Neural progenitor cell (in vitro differentiated cells): ENCODE data around the gene KAZN. TPM values are rescaled to one million over a fixed set of nuclear protein-coding genes. Genes with fewer than 3 reads are reported as not detected.

Source experiments
- DNase-seq: peaks from one replicate; pipeline ENCODE4 v3.0.0-alpha.2; 2016; ENCODE audit warnings: low spot score
- H2AFZ ChIP-seq: fragments of 200-600 bp; sonication (generic); replicated peaks from 2 replicates; pipeline ENCODE4 v1.6.1; 2016; ENCODE audit warnings: antibody characterized with exemption
- H3F3A ChIP-seq: fragments of 200-600 bp; sonication (generic); 2 replicates; pipeline ENCODE4 v1.6.1; 2016; ENCODE audit warnings: antibody characterized with exemption, low read depth
- H3K27ac ChIP-seq: fragments of 200-600 bp; sonication (generic); 2 replicates; pipeline ENCODE4 v1.5.1; 2016; ENCODE audit warnings: mild to moderate bottlenecking
- H3K27me3 ChIP-seq: fragments of 200-600 bp; sonication (generic); 2 replicates; pipeline ENCODE4 v1.6.1; 2016; ENCODE audit warnings: mild to moderate bottlenecking, moderate library complexity
- H3K36me3 ChIP-seq: fragments of 200-600 bp; sonication (generic); 2 replicates; pipeline ENCODE4 v1.5.1; 2016
- H3K4me1 ChIP-seq: fragments of 200-600 bp; sonication (generic); 2 replicates; pipeline ENCODE4 v1.6.1; 2016; ENCODE audit warnings: mixed run types
- H3K4me2 ChIP-seq: fragments of 200-600 bp; sonication (generic); 2 replicates; pipeline ENCODE4 v1.6.1; 2016
- H3K4me3 ChIP-seq: fragments of 200-600 bp; sonication (generic); 2 replicates; pipeline ENCODE4 v1.5.1; 2016
- H3K79me2 ChIP-seq: fragments of 200-600 bp; sonication (generic); 2 replicates; pipeline ENCODE4 v1.6.1; 2016; ENCODE audit warnings: low read depth
- H3K9ac ChIP-seq: fragments of 200-600 bp; sonication (generic); 2 replicates; pipeline ENCODE4 v1.6.1; 2016
- H3K9me3 ChIP-seq: fragments of 200-600 bp; sonication (generic); 2 replicates; pipeline ENCODE4 v1.5.1; 2016; ENCODE audit warnings: low read depth
- H4K20me1 ChIP-seq: fragments of 200-600 bp; sonication (generic); 2 replicates; pipeline ENCODE4 v1.6.1; 2016; ENCODE audit warnings: low read depth
- H3K27ac Mint-ChIP-seq: 3 replicates; pipeline ENCODE4 v1.8.0; 2021; ENCODE audit warnings: mixed read lengths
- H3K27me3 Mint-ChIP-seq: 2 replicates; pipeline ENCODE4 v1.8.0; 2022; ENCODE audit warnings: low read depth, mild to moderate bottlenecking, inconsistent platforms, moderate library complexity, mixed read lengths; ENCODE audit not compliant: insufficient read depth
- H3K36me3 Mint-ChIP-seq: 3 replicates; pipeline ENCODE4 v1.8.0; 2021; ENCODE audit warnings: mixed read lengths
- H3K4me1 Mint-ChIP-seq: 3 replicates; pipeline ENCODE4 v1.8.0; 2021; ENCODE audit warnings: mixed read lengths
- H3K4me3 Mint-ChIP-seq: 3 replicates; pipeline ENCODE4 v1.8.0; 2021; ENCODE audit warnings: mild to moderate bottlenecking, moderate library complexity, mixed read lengths
- H3K9me3 Mint-ChIP-seq: 3 replicates; pipeline ENCODE4 v1.8.0; 2020; ENCODE audit warnings: mixed read lengths
- EZH2 ChIP-seq: fragments of 200-600 bp; sonication (generic); IDR thresholded peaks from 2 replicates; pipeline ENCODE4 v1.6.1; 2017; ENCODE audit warnings: antibody characterized with exemption, mild to moderate bottlenecking, moderate library complexity
- EZH2phosphoT487 ChIP-seq: fragments of 200-600 bp; sonication (generic); IDR thresholded peaks from 2 replicates; pipeline ENCODE4 v1.6.1; 2017; ENCODE audit warnings: antibody characterized with exemption
- total RNA-seq: library from RNA; depleted of rRNA; stranded (reverse); fragments of >200 nt; gene quantifications from 2 replicates; pipeline ENCODE4 v1.2.3, GENCODE V29; 2015; ENCODE audit warnings: low replicate concordance
- TF ChIP-seq, protein P1 (sequence below): fragments of 200-600 bp; sonication (generic); IDR thresholded peaks from 2 replicates; pipeline ENCODE4 v1.5.1; 2017; ENCODE audit warnings: antibody characterized with exemption, mild to moderate bottlenecking

The KAZN gene
- total RNA-seq, 1 donor from 2014 or later = 6.1 TPM

- H3K27ac Mint-ChIP-seq = no peak overlapping the region
- H3K4me2 ChIP-seq = no peak overlapping the region
- H3K4me3 Mint-ChIP-seq = no peak overlapping the region
- no peak overlapping the region for H3K27ac ChIP-seq
- no peak for DNase-seq
- H3K9me3 ChIP-seq = no peaks in the 10 kb centered on the region
- TF ChIP-seq EZH2 (no peak), EZH2phosphoT487 (no peak)
- TF ChIP-seq, protein P1, sequence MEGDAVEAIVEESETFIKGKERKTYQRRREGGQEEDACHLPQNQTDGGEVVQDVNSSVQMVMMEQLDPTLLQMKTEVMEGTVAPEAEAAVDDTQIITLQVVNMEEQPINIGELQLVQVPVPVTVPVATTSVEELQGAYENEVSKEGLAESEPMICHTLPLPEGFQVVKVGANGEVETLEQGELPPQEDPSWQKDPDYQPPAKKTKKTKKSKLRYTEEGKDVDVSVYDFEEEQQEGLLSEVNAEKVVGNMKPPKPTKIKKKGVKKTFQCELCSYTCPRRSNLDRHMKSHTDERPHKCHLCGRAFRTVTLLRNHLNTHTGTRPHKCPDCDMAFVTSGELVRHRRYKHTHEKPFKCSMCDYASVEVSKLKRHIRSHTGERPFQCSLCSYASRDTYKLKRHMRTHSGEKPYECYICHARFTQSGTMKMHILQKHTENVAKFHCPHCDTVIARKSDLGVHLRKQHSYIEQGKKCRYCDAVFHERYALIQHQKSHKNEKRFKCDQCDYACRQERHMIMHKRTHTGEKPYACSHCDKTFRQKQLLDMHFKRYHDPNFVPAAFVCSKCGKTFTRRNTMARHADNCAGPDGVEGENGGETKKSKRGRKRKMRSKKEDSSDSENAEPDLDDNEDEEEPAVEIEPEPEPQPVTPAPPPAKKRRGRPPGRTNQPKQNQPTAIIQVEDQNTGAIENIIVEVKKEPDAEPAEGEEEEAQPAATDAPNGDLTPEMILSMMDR = no peak
- H3K4me1 ChIP-seq = no peaks in the 10 kb centered on the region
- H4K20me1 ChIP-seq = no peaks in the 10 kb centered on the region
- peaks cover 7% of the 10 kb centered on the region for H3K36me3 Mint-ChIP-seq
- H3K36me3 ChIP-seq = no peaks in the 10 kb centered on the region
- no peak overlapping the region for H3K9ac ChIP-seq
- H3K9me3 Mint-ChIP-seq = peaks cover 9% of the 10 kb centered on the region
- H2AFZ ChIP-seq = no peak overlapping the region
- no peaks in the 10 kb centered on the region for H3F3A ChIP-seq
- H3K4me1 Mint-ChIP-seq = peaks cover 19% of the 10 kb centered on the region
- H3K27me3 ChIP-seq = peaks cover 16% of the 10 kb centered on the region
- H3K79me2 ChIP-seq = no peaks in the 10 kb centered on the region
- no peak overlapping the region for H3K4me3 ChIP-seq
- H3K27me3 Mint-ChIP-seq = peaks cover 18% of the 10 kb centered on the region
Observed at GRCh38 chr1:15100880-15101760, 502.6 kb downstream of the KAZN start.

DNA sequence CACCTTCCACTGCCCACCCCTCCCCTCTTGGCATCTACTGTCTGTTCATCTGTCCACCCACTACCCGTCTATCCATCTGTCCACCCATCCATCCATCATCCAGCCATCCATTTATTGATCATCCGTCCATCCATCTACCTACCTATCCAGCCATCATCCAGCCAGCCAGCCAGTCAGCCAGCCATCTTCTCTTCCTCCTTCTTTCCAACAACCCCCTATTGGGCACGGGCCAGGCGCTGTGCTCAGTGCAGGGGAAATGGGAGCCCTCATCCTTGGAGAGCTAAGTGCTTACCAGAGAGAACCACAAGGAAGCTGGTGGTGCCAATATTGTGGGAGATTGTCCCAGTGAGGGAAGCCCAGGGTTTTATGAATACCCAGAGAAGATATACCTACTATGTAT, 503.3 kb downstream of the KAZN start:
- no peak overlapping the region for H3K27ac ChIP-seq
- H3K9me3 Mint-ChIP-seq = peaks cover 9% of the 10 kb centered on the region
- no peaks in the 10 kb centered on the region for H4K20me1 ChIP-seq
- peaks cover 24% of the 10 kb centered on the region for H3K27me3 Mint-ChIP-seq
- H3K4me3 Mint-ChIP-seq = no peak overlapping the region
- no peaks in the 10 kb centered on the region for H3K36me3 ChIP-seq
- no peaks in the 10 kb centered on the region for H3K79me2 ChIP-seq
- TF ChIP-seq, protein P1 = no peak
- no peak overlapping the region for H3K27ac Mint-ChIP-seq
- H3K9me3 ChIP-seq = no peaks in the 10 kb centered on the region
- H3K4me1 ChIP-seq = no peaks in the 10 kb centered on the region
- H3K27me3 ChIP-seq = peaks cover 16% of the 10 kb centered on the region
- H3K4me2 ChIP-seq = no peak overlapping the region
- no peak for DNase-seq
- no peak overlapping the region for H3K9ac ChIP-seq
- H2AFZ ChIP-seq = no peak overlapping the region
- H3K36me3 Mint-ChIP-seq = peaks cover 7% of the 10 kb centered on the region
- peaks cover 19% of the 10 kb centered on the region for H3K4me1 Mint-ChIP-seq
- H3K4me3 ChIP-seq = no peak overlapping the region
- no peaks in the 10 kb centered on the region for H3F3A ChIP-seq

DNA sequence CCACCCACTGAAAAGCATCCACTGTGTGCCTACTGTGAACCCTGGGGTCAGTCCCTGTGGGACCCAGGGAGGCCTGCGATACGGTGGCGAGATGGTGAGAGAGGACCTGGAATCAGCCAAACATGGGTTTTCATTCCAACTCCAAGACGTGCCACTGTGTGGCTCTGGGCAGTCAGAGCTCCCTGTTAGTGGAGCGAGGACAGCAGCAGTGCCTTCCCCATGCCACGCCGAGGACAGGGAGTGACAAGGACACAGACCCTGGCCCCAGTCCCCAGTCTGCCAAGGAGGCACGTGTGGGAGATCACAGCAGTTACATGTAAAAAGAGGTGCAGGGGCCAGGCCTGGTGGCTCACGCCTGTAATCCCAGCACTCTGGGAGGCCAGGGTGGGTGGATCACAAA, 504.2 kb downstream of the KAZN start:
- H3K27ac Mint-ChIP-seq = no peak overlapping the region
- Histone ChIP-seq H3K9ac (no peak overlapping the region), H3F3A (no peaks in the 10 kb centered on the region), H4K20me1 (no peaks in the 10 kb centered on the region), H3K79me2 (no peaks in the 10 kb centered on the region), H3K27ac (no peak overlapping the region), H3K36me3 (no peaks in the 10 kb centered on the region), H3K9me3 (no peaks in the 10 kb centered on the region), H3K4me3 (no peak overlapping the region), H3K4me2 (no peak overlapping the region), H2AFZ (no peak overlapping the region), H3K4me1 (no peaks in the 10 kb centered on the region), H3K27me3 (peaks cover 16% of the 10 kb centered on the region)
- no peak overlapping the region for H3K4me3 Mint-ChIP-seq
- peaks cover 26% of the 10 kb centered on the region for H3K27me3 Mint-ChIP-seq
- H3K9me3 Mint-ChIP-seq = peaks cover 9% of the 10 kb centered on the region
- H3K4me1 Mint-ChIP-seq = peaks cover 19% of the 10 kb centered on the region
- TF ChIP-seq EZH2phosphoT487 (no peak), EZH2 (no peak)
- TF ChIP-seq, protein P1 = no peak
- DNase-seq = no peak
- H3K36me3 Mint-ChIP-seq = peaks cover 7% of the 10 kb centered on the region
